Measurements from ENCODE around the gene YBX3. TPM values are rescaled to one million over a fixed set of nuclear protein-coding genes. Genes with fewer than 3 reads are reported as not detected.

Gene YBX3
- total and polyA plus RNA-seq, 9 donors: 193 to 404 (median 275) TPM

GRCh38 chr12:10700581-10700980 is 22.5 kb downstream of the YBX3 start:
- Histone ChIP-seq H3K27ac (no peak overlapping the region), H3K4me1 (ENCODE audit: insufficient read depth) (no peaks in the 10 kb centered on the region), H3K4me3 (no peak overlapping the region), H3K9me3 (no peaks in the 10 kb centered on the region), H3K36me3 (no peaks in the 10 kb centered on the region), H3K27me3 (no peaks in the 10 kb centered on the region)
- 84 to 89% (median 88%) methylated on average over 3 of the region's 3 CpGs for WGBS, 3 donors
- intact Hi-C loops (cut with DNase I): no loop called here
- TF ChIP-seq POLR2A (IDR thresholded peaks at IDR 0.05) (no peak), EP300 (IDR thresholded peaks at IDR 0.05) (no peak), CTCF (IDR thresholded peaks at IDR 0.05) (no peak)
- no peak for DNase-seq

GRCh38 chr12:10697862-10698261 is 25.3 kb downstream of the YBX3 start:
- TF ChIP-seq CTCF (IDR thresholded peaks at IDR 0.05) (no peak), EP300 (IDR thresholded peaks at IDR 0.05) (no peak), POLR2A (IDR thresholded peaks at IDR 0.05) (no peak)
- H3K9me3 ChIP-seq: no peaks in the 10 kb centered on the region
- H3K27me3 ChIP-seq: no peaks in the 10 kb centered on the region
- 93 to 97% (median 96%) methylated on average over 1 of the region's 1 CpG for WGBS, 3 donors
- no peak overlapping the region for H3K27ac ChIP-seq
- no peaks in the 10 kb centered on the region for H3K4me1 ChIP-seq (ENCODE audit: insufficient read depth)
- no peaks in the 10 kb centered on the region for H3K36me3 ChIP-seq
- intact Hi-C loops (cut with DNase I): no loop called here
- DNase-seq: no peak
- H3K4me3 ChIP-seq: no peak overlapping the region

- Histone ChIP-seq H3K4me1 (ENCODE audit: insufficient read depth) (no peaks in the 10 kb centered on the region), H3K27me3 (no peaks in the 10 kb centered on the region), H3K4me3 (no peak overlapping the region), H3K9me3 (no peaks in the 10 kb centered on the region), H3K36me3 (no peaks in the 10 kb centered on the region), H3K27ac (no peak overlapping the region)
- TF ChIP-seq EP300 (IDR thresholded peaks at IDR 0.05) (no peak), CTCF (IDR thresholded peaks at IDR 0.05) (no peak), POLR2A (IDR thresholded peaks at IDR 0.05) (no peak)
- intact Hi-C loops (cut with DNase I): no loop called here
- 81 to 95% (median 81%) methylated on average over 2 of the region's 2 CpGs for WGBS, 3 donors
- DNase-seq: no peak
These were observed 26.0 kb downstream of the YBX3 start for GRCh38 chr12:10697156-10697555.

GRCh38 chr12:10690906-10691305 is 32.2 kb downstream of the YBX3 start:
- 96 to 100% (median 98%) methylated on average over 2 of the region's 2 CpGs for WGBS, 3 donors
- no peaks in the 10 kb centered on the region for H3K4me1 ChIP-seq (ENCODE audit: insufficient read depth)

More at GRCh38 chr12:10690906-10691305, 32.2 kb downstream of the YBX3 start:
- DNase-seq: no peak
- Histone ChIP-seq H3K36me3 (no peaks in the 10 kb centered on the region), H3K4me3 (no peak overlapping the region), H3K9me3 (no peaks in the 10 kb centered on the region), H3K27ac (no peak overlapping the region), H3K27me3 (no peaks in the 10 kb centered on the region)
- intact Hi-C loops (cut with DNase I): no loop called here
- no peak for TF ChIP-seq EP300 (IDR thresholded peaks at IDR 0.05)
- TF ChIP-seq CTCF (IDR thresholded peaks at IDR 0.05): no peak
- no peak for TF ChIP-seq POLR2A (IDR thresholded peaks at IDR 0.05)
